GM19455 (cell line): ENCODE results near the gene UNC13B.
"Not testable (repeated sequence)": the region's sequence is repeated elsewhere in the genome, so short reads cannot be mapped to it uniquely, and the experiment has no call there.

Experiments used
- ATAC-seq: cut with Tn5 transposase; IDR thresholded peaks from one replicate; pipeline ENCODE4 v1.9.1; 2021; ENCODE audit not compliant: unreplicated experiment

Gene UNC13B

GRCh38 chr9:35364817-35365585 is 203.2 kb downstream of the UNC13B start:
- no peak for ATAC-seq

- ATAC-seq: no peak
These were observed 204.8 kb downstream of the UNC13B start for GRCh38 chr9:35366627-35367026.

- no peak for ATAC-seq
These were observed 205.6 kb downstream of the UNC13B start for GRCh38 chr9:35367451-35367850.

- no peak for ATAC-seq
These were observed 208.4 kb downstream of the UNC13B start for GRCh38 chr9:35370241-35370640.

GRCh38 chr9:35374436-35374835 is 212.6 kb downstream of the UNC13B start:
- ATAC-seq: no peak

- ATAC-seq: no peak
These were observed 213.1 kb downstream of the UNC13B start for GRCh38 chr9:35374910-35375309.

GRCh38 chr9:35380039-35380438 is 218.2 kb downstream of the UNC13B start:
- no peak for ATAC-seq

GRCh38 chr9:35380619-35381018 is 218.8 kb downstream of the UNC13B start:
- ATAC-seq: no peak

GRCh38 chr9:35385042-35385441 is 223.2 kb downstream of the UNC13B start:
- ATAC-seq: no peak

GRCh38 chr9:35395076-35395705 is 233.4 kb downstream of the UNC13B start:
- no peak for ATAC-seq

- ATAC-seq: no peak
These were observed 233.9 kb downstream of the UNC13B start for GRCh38 chr9:35395706-35396101.

- no peak for ATAC-seq
These were observed 234.9 kb downstream of the UNC13B start for GRCh38 chr9:35396560-35397215.

GRCh38 chr9:35397216-35397698 is 235.4 kb downstream of the UNC13B start:
- no peak for ATAC-seq

- no peak for ATAC-seq
These were observed 236.1 kb downstream of the UNC13B start for GRCh38 chr9:35397923-35398322.

GRCh38 chr9:35398651-35399335 is 237.0 kb downstream of the UNC13B start:
- no peak for ATAC-seq

- ATAC-seq: no peak
These were observed 243.1 kb downstream of the UNC13B start for GRCh38 chr9:35404865-35405264.

- ATAC-seq: no peak
These were observed 244.6 kb downstream of the UNC13B start for GRCh38 chr9:35406183-35406959.

- ATAC-seq: no peak
These were observed 246.0 kb downstream of the UNC13B start for GRCh38 chr9:35407846-35408245.

GRCh38 chr9:35409434-35409833 is 247.6 kb downstream of the UNC13B start:
- ATAC-seq: not testable (repeated sequence)

- ATAC-seq: no peak
These were observed 253.1 kb downstream of the UNC13B start for GRCh38 chr9:35414889-35415288.
